Memory B cell (primary cell): ENCODE results near the gene LDB3.

Experiments
- ATAC-seq: fragments of 150-1000 bp; cut with Tn5 transposase; 2 replicates; pipeline ENCODE4 v1.10.0; 2021; ENCODE audit warnings: low read depth, mild to moderate bottlenecking, moderate library complexity
- DNase-seq, 2 donors: peaks; one replicate each; pipeline ENCODE4 v3.0.0; 2022; ENCODE audit warnings: low spot score in 2 of 2
- H3K27ac Mint-ChIP-seq: one replicate; pipeline ENCODE4 v1.8.0; 2022; ENCODE audit warnings: mild to moderate bottlenecking, moderate library complexity, mixed read lengths
- H3K27me3 Mint-ChIP-seq: one replicate; pipeline ENCODE4 v1.8.0; 2022; ENCODE audit warnings: mixed read lengths
- H3K36me3 Mint-ChIP-seq: one replicate; pipeline ENCODE4 v1.8.0; 2022; ENCODE audit warnings: mild to moderate bottlenecking, mixed read lengths
- H3K4me1 Mint-ChIP-seq: one replicate; pipeline ENCODE4 v1.8.0; 2022; ENCODE audit warnings: mixed read lengths
- H3K4me3 Mint-ChIP-seq: one replicate; pipeline ENCODE4 v1.8.0; 2022; ENCODE audit warnings: mild to moderate bottlenecking, moderate library complexity, mixed read lengths
- H3K9me3 Mint-ChIP-seq: one replicate; pipeline ENCODE4 v1.8.0; 2022; ENCODE audit warnings: mixed read lengths

The LDB3 gene

DNA sequence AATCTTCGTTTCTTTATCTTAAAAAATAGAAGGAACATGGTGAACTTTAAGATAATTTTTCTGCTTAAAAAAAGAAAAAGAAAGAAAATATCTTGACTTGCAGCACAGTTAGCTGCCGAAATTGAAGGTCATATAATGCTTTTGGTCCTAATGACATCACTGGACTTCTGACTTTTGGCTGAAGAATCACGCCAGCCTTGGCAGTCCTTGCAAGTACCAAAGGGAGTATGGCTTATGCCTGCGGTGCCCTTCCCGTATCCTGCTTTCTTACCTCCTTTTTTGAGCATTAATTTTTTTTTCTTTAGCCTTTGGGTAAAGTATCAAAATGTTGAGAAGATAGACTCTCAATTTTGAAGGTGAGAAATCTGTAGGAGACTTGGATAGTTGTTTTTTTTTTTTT, 95.1 kb downstream of the LDB3 start:
- Mint-ChIP-seq H3K4me1 (peaks cover 22% of the 10 kb centered on the region), H3K9me3 (no peaks in the 10 kb centered on the region), H3K27ac (no peak overlapping the region), H3K4me3 (no peak overlapping the region), H3K27me3 (no peaks in the 10 kb centered on the region), H3K36me3 (peaks cover 1% of the 10 kb centered on the region)
- DNase-seq (no peak), ATAC-seq (no peak)

DNA sequence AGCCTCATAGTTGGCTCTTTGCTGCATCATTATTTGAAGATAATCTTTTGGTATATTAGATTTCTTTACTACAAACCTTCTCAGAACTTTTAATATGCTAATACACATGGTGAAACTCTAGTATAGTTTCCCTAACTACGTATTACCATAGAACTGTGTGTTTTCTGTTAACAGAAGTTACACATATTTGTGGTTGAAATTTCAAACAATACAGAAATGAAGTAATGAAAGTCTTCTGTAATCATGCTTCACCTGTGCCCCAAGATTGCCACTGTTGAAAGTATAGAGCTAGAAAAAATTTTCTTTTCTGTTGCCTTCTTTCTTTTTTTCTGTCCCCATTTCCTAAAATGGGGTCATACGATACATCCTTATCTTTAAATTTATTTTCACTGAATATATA, 97.2 kb downstream of the LDB3 start:
- H3K36me3 Mint-ChIP-seq: peaks cover 1% of the 10 kb centered on the region
- peaks cover 23% of the 10 kb centered on the region for H3K4me1 Mint-ChIP-seq
- H3K9me3 Mint-ChIP-seq: no peaks in the 10 kb centered on the region
- no peak overlapping the region for H3K4me3 Mint-ChIP-seq
- no peak for ATAC-seq
- DNase-seq: no peak
- H3K27me3 Mint-ChIP-seq: no peaks in the 10 kb centered on the region
- no peak overlapping the region for H3K27ac Mint-ChIP-seq

DNA sequence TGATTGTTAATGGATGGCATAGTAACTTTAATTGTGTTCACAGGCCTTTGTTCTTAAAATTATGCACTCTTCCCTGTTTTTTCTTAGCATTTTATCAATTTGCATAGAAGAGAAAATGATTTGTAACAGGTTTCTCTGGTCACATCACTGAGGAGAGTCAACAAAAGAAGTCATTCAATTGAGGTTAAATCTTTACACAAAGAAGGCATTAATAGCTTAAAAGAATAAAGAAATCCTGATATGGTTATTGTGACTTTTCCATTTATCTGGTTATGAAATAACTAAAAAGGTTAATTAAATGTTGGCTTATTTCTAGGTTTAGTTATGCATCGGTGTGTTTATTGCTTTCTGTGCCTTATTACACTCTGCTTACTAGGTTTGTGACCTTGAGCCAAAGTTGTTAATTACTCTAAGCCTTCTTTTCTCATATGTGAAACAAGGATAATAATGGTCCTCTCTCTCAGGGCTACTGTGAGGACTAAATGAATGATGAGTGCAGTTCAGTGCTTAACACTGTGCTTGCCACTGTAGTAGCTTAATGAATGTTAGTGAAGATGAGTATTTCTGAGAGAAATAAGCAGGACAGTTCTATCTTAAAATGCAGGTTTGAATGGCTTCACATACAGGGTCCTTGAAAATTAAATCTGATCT, 100.2 kb downstream of the LDB3 start:
- Mint-ChIP-seq H3K4me1 (peaks cover 19% of the 10 kb centered on the region), H3K27ac (no peak overlapping the region), H3K27me3 (no peaks in the 10 kb centered on the region), H3K9me3 (no peaks in the 10 kb centered on the region), H3K36me3 (peaks cover 1% of the 10 kb centered on the region), H3K4me3 (no peak overlapping the region)
- DNase-seq (no peak), ATAC-seq (no peak)

DNA sequence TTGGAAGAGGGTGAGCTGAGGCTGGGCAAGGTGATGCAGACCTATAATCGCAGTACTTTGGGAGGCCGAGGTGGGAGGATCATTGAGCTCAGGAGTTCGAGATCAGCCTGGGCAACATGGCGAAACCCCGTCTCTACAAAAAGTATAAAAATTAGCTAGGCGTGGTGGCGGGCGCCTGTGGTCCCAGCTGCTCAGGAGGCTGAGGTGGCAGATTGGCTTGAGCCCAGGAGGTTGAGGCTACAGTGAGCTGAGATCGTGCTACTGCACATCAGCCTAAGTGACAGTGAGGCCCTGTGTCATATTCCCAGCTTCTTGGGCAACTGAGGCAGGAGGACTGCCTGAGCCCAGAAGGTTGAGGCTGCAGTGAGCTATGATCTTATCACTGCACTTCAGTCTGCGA, 101.7 kb downstream of the LDB3 start:
- Mint-ChIP-seq H3K27me3 (no peaks in the 10 kb centered on the region), H3K4me3 (no peak overlapping the region), H3K36me3 (peaks cover 1% of the 10 kb centered on the region), H3K27ac (peak overlapping the region; percentile 38), H3K4me1 (peaks cover 22% of the 10 kb centered on the region), H3K9me3 (no peaks in the 10 kb centered on the region)
- no peak for DNase-seq
- ATAC-seq: no peak

DNA sequence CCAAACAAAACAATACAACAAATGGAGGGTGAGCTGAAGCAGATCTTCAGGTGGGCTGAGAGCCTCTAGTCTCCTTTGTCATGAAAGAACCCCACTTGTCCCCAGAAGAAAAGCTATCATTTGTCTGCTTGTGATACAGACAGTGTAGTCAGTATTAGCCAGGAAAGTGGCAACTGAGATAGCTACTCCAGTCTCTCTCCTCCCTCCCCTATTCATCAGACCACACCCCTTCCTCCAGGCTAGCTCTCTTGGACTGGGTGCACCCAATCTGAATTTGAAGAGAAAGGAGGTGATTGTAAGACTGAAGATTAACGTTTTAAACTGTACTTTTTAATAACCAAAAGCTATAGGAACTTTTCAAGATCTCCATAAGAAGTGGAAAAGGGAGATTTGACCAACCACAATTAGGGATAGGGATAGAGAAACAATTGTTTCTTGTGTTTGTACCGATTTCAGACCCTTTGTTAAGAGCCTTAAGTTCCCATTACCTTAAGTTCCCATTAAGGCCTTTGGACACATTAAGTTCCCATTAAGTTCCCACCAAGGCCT, 102.2 kb downstream of the LDB3 start:
- no peak overlapping the region for H3K27ac Mint-ChIP-seq
- peaks cover 20% of the 10 kb centered on the region for H3K4me1 Mint-ChIP-seq
- H3K4me3 Mint-ChIP-seq: no peak overlapping the region
- H3K9me3 Mint-ChIP-seq: no peaks in the 10 kb centered on the region
- no peaks in the 10 kb centered on the region for H3K27me3 Mint-ChIP-seq
- peaks cover 1% of the 10 kb centered on the region for H3K36me3 Mint-ChIP-seq
- ATAC-seq (no peak), DNase-seq (no peak)

DNA sequence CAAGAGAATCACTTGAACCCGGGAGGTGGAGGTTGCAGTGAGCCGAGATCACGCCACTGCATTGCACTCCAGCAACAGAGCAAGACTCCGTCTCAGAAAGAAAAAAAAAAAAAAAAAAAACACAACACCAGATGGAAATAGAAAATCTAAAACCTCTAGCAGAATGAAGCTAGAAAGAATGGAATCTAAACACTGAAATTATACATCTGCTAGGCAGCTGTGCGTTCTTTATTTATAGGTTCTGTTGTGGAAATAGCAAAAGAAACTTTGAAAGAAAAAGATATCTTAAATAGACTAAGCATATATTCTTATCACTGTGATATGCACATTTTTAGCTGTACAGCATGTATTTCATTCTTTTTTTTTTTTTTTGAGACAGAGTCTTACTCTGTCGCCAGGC, 105.2 kb downstream of the LDB3 start:
- Mint-ChIP-seq H3K4me1 (peaks cover 25% of the 10 kb centered on the region), H3K4me3 (no peak overlapping the region), H3K9me3 (no peaks in the 10 kb centered on the region), H3K27ac (no peak overlapping the region), H3K36me3 (peaks cover under 1% of the 10 kb centered on the region), H3K27me3 (no peaks in the 10 kb centered on the region)
- DNase-seq (no peak), ATAC-seq (no peak)

DNA sequence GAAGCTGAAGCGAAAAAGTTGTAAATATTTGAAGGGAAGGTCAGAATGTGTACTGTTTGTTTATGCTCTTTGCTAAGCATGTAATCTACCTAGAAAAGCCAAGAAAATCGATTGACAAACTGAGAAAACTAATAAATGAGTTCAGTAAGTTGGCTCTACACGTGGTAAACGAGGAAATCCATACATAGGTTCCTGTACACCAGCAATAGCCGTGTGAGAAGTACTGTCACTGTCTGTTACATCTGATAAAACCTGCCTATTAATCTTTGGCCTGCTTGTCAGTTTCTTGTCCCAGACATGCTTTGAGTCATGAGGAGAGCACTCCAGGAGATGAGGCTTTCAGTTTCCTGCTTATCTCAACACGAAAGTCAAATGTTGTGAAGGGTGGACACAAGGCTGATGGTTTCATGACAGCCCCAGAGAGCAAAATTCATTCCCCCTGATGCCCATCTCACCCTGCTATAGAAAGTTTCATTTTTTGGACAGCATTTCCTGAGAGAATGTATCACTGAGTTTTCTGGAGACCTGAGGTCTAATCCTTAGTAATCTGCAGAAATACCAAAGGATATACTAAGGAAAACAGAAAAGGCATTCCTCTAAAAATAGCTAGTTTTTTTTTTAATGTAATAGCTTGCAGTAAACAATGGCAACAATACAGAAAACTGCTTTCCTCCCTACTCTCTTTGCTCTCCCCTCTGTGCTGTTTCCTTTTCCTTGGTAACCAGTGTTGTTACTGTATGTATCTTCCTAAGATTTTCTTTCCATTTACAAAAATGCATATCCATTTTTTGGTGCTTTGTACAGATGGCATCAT, 107.0 kb downstream of the LDB3 start:
- no peak for ATAC-seq
- no peak overlapping the region for H3K4me3 Mint-ChIP-seq
- H3K27me3 Mint-ChIP-seq: no peaks in the 10 kb centered on the region
- peaks cover 4% of the 10 kb centered on the region for H3K36me3 Mint-ChIP-seq
- no peak overlapping the region for H3K27ac Mint-ChIP-seq
- no peak for DNase-seq
- H3K4me1 Mint-ChIP-seq: peaks cover 20% of the 10 kb centered on the region
- no peaks in the 10 kb centered on the region for H3K9me3 Mint-ChIP-seq

DNA sequence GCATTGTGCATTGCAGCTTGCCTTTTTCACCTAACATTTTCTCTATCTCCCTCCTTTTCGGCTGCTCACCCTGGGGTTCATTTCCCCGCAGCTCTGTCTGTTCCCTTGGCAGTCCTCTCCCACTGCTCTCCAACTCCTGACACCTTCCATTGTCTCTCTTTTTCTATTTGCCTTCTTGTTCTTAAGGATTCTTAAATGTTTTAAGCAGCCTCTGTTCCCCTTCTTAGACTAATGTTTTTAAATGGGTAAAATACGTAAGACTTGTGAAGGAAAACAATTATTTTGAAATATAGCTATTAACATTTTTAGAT, 107.5 kb downstream of the LDB3 start:
- H3K27me3 Mint-ChIP-seq: no peaks in the 10 kb centered on the region
- no peaks in the 10 kb centered on the region for H3K9me3 Mint-ChIP-seq
- ATAC-seq (no peak), DNase-seq (no peak)
- no peak overlapping the region for H3K4me3 Mint-ChIP-seq
- H3K36me3 Mint-ChIP-seq: peaks cover 4% of the 10 kb centered on the region
- H3K27ac Mint-ChIP-seq: no peak overlapping the region
- H3K4me1 Mint-ChIP-seq: peaks cover 18% of the 10 kb centered on the region

DNA sequence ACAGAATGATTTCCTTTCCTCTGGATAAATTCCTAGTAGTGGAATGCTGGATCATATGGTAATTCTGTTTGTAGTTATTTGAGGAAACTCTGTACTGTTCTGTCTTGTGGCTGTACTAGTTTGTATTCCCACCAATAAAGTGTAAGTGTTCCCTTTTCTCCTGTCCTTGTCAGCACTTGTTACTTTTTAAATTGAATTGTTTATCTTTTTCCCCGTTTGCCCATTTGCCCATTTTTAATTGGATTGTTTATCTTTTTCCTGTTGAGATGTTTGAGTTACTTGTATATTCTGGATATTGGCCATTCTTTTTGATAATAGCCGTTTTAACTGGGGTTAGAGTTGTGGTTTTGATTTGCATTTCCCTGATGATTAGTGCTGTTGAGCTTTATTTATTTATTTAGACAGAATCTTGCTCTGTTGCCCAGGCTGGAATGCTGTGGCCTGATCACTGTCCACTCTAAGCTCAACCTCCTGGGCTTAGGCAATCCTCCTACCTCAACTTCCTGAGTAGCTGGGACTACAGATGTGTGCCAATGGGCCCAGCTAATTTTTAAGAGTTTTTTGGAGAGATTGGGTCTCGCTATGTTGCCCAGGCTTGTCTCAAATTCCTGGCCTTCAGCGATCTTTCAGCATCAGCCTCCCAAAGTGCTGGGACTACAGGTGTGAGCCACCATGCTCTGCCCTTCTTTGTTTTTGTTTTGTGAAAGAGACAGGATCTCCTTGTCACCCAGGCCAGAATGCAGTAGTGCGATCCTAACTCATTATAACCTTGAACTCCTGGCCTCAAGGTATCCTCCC, 111.1 kb downstream of the LDB3 start:
- Mint-ChIP-seq H3K4me1 (peaks cover 29% of the 10 kb centered on the region), H3K27ac (peak overlapping the region; percentile 17), H3K4me3 (no peak overlapping the region), H3K27me3 (no peaks in the 10 kb centered on the region), H3K9me3 (no peaks in the 10 kb centered on the region), H3K36me3 (peaks cover 15% of the 10 kb centered on the region)
- DNase-seq: no peak
- no peak for ATAC-seq

DNA sequence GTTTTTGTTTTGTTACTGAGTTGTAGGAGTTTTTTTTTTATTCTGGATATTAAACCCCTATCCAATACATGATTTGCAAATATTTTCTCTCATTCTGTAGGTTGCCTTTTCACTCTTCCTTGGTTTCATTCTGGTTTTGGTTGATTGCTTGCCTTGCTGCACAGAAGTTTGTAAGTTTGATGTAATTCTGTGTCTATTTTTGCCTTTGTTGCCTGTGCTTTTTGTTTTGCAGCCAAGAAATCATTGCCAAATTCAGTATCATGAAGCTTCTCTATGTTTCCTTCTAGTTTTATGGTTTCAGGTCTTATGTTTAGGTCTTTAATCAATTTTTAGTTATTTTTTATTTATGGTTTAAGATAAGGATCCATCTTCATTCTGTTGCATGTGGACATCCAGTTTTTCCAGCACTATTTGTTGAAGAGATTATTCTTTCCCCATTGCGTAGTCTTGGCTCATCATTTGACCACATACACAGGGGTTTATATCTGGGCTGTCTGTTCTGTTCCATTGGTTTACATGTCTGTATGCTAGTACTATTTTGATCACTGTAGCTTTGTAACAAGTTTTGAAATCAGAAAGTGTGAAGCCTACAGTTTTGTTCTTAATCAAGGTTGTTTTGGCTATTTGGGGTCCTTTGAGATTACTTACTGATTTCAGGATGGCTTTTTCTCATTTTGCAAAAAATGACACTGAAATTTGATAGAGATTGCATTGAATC, 114.5 kb downstream of the LDB3 start:
- Mint-ChIP-seq H3K4me3 (no peak overlapping the region), H3K4me1 (peaks cover 19% of the 10 kb centered on the region), H3K27ac (no peak overlapping the region), H3K36me3 (peaks cover 23% of the 10 kb centered on the region), H3K27me3 (no peaks in the 10 kb centered on the region), H3K9me3 (peaks cover 7% of the 10 kb centered on the region)
- DNase-seq: no peak
- ATAC-seq: no peak

DNA sequence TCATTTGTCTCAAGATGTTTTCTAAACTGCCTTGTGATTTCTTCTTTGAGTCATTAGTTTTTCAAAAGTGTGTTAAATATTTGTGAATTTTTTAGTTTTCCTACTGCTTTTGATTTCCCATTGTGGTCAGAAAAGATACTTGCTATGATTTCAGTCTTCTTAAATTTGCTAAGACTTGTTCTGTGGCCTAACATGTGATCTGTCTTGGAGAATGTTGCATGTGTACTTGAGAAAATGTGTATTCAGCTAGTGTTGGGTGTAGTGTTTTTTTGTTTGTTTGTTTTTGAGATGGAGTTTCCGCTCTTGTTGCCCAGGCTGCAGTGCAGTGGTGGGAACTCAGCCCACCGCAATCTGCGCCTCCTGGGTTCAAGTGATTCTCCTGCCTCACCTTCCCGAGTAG, 116.7 kb downstream of the LDB3 start:
- H3K27ac Mint-ChIP-seq: no peak overlapping the region
- H3K4me1 Mint-ChIP-seq: peaks cover 11% of the 10 kb centered on the region
- peaks cover 7% of the 10 kb centered on the region for H3K9me3 Mint-ChIP-seq
- H3K4me3 Mint-ChIP-seq: no peak overlapping the region
- ATAC-seq (no peak), DNase-seq (no peak)
- H3K36me3 Mint-ChIP-seq: peaks cover 21% of the 10 kb centered on the region
- H3K27me3 Mint-ChIP-seq: no peaks in the 10 kb centered on the region
